GM21619 (cell line): ENCODE data around the gene MSX1.

Experiments used
- ATAC-seq: cut with Tn5 transposase; IDR thresholded peaks from one replicate; pipeline ENCODE4 v1.9.1; 2021; ENCODE audit not compliant: unreplicated experiment

MSX1 gene

GRCh38 chr4:4899202-4899925, 39.9 kb downstream of the MSX1 start:
- no peak for ATAC-seq

GRCh38 chr4:4901877-4902276, 42.4 kb downstream of the MSX1 start:
- ATAC-seq = no peak

- no peak for ATAC-seq
Measured at GRCh38 chr4:4912155-4912554, 52.7 kb downstream of the MSX1 start.

- ATAC-seq = no peak
Measured at GRCh38 chr4:4913147-4913561, 53.7 kb downstream of the MSX1 start.
